K562 (cell line): Measurements from ENCODE around the gene GOSR1. TPM values are rescaled to one million over a fixed set of nuclear protein-coding genes. Genes with fewer than 3 reads are reported as not detected.
"Not testable (repeated sequence)": the region's sequence is repeated elsewhere in the genome, so short reads cannot be mapped to it uniquely, and the experiment has no call there.

Experiments used
- ATAC-seq: fragments of 200-7000 bp; cut with Tn5 transposase; 3 replicates; pipeline ENCODE4 v1.9.1; 2020; ENCODE audit warnings: moderate library complexity
- BruUV-seq: library from RNA; stranded (reverse); fragments of 400-500 nt; replicated peaks from 2 replicates; lab custom pipeline; 2021; lab: Mats Ljungman, UMichigan
- CTCF ChIA-PET: fragments of 300-600 bp; formaldehyde crosslinking; extraction: SDS; loops from one replicate; lab custom pipeline; 2021; ENCODE audit warnings: low intra/inter-chr PET ratio; lab: Yijun Ruan, JAX
- POLR2A ChIA-PET: fragments of 300-600, 350-650 bp; sonication (Branson Sonifier 250); formaldehyde crosslinking; extraction: SDS; loops from one replicate; lab custom pipeline; 2021; ENCODE audit warnings: antibody characterized with exemption, inconsistent platforms; lab: Yijun Ruan, JAX
- DNase-seq, 4 experiments: peaks; one replicate each; pipeline versions ENCODE4 v3.0.0 to v3.0.0-alpha.2; 2011 to 2018; ENCODE audit warnings: low spot score in 3 of 4, mixed read lengths in 3 of 4; ENCODE audit errors: extremely low read depth in 1 of 4
- FAIRE-seq: peaks from 2 replicates; lab custom pipeline; 2011; peaks lifted over from hg19 to GRCh38; lab: Jason Lieb, UNC
- H2AFZ ChIP-seq: 2 replicates; pipeline ENCODE4 v1.6.0; 2011; ENCODE audit warnings: low read depth, low read length, control low read depth, inconsistent platforms
- H3K27ac ChIP-seq: fragments of 200-600 bp; 3 replicates; pipeline ENCODE4 v1.8.0; 2011; ENCODE audit warnings: low read depth, mild to moderate bottlenecking, control low read depth, inconsistent platforms, low read length, moderate library complexity, mixed read lengths; ENCODE audit errors: extremely low read depth
- H3K27me3 ChIP-seq, 2 experiments: fragments of 300-600 bp in 1 of 2; 2 replicates in 1 of 2; 3 replicates in 1 of 2; pipeline versions ENCODE4 v1.6.0 to v1.8.0; 2011; ENCODE audit warnings: inconsistent platforms in 2 of 2, low read length in 2 of 2, mild to moderate bottlenecking in 1 of 2, mixed read lengths in 1 of 2, moderate library complexity in 1 of 2; ENCODE audit not compliant: control insufficient read depth in 2 of 2, insufficient read depth in 2 of 2
- H3K36me3 ChIP-seq: fragments of 300-600 bp; 3 replicates; pipeline ENCODE4 v1.8.0; 2011; ENCODE audit warnings: mild to moderate bottlenecking, low read length, inconsistent platforms; ENCODE audit not compliant: control insufficient read depth, insufficient read depth
- H3K4me1 ChIP-seq, 2 experiments: fragments of 200-600 bp in 1 of 2; replicated peaks in 1 of 2; 2 replicates in 1 of 2; 3 replicates in 1 of 2; pipeline versions ENCODE4 v1.5.1 to v1.8.0; 2011; ENCODE audit warnings: inconsistent platforms in 2 of 2, low read length in 2 of 2, mild to moderate bottlenecking in 1 of 2, mixed read lengths in 1 of 2, moderate library complexity in 1 of 2; ENCODE audit not compliant: control insufficient read depth in 2 of 2, insufficient read depth in 2 of 2
- H3K4me2 ChIP-seq: 2 replicates; pipeline ENCODE4 v1.6.1; 2011; ENCODE audit warnings: low read length, control low read depth, inconsistent platforms, mixed read lengths; ENCODE audit not compliant: insufficient read depth
- H3K4me3 ChIP-seq: fragments of 200-600 bp; sonication (generic), shearing (Covaris generic); 2 replicates; pipeline ENCODE4 v1.5.1; 2016; ENCODE audit warnings: control low read depth, inconsistent platforms
- H3K79me2 ChIP-seq: fragments of 200-600 bp; 3 replicates; pipeline ENCODE4 v1.8.0; 2011; ENCODE audit warnings: low read length, inconsistent platforms; ENCODE audit not compliant: control insufficient read depth, insufficient read depth
- H3K9ac ChIP-seq, 2 experiments: 2 replicates each; pipeline versions ENCODE4 v1.6.0 to v1.6.1; 2011; ENCODE audit warnings: low read depth in 2 of 2, low read length in 2 of 2, control low read depth in 1 of 2, inconsistent platforms in 1 of 2, mild to moderate bottlenecking in 1 of 2, mixed read lengths in 1 of 2; ENCODE audit not compliant: insufficient read depth in 1 of 2
- H3K9me1 ChIP-seq: one replicate; pipeline ENCODE4 v1.6.0; 2011; ENCODE audit warnings: inconsistent platforms, mild to moderate bottlenecking, low read length, moderate library complexity; ENCODE audit not compliant: control insufficient read depth, insufficient read depth
- H3K9me3 ChIP-seq: replicated peaks from 2 replicates; pipeline ENCODE4 v1.5.1; 2011; ENCODE audit warnings: low read depth, low read length, inconsistent platforms; ENCODE audit not compliant: control insufficient read depth, insufficient read depth
- H4K20me1 ChIP-seq: replicated peaks from 2 replicates; pipeline ENCODE4 v1.6.1; 2011; ENCODE audit warnings: low read length, inconsistent platforms, mixed read lengths; ENCODE audit not compliant: control insufficient read depth, insufficient read depth
- CHD2 ChIP-seq: IDR thresholded peaks from 2 replicates; pipeline ENCODE4 v1.6.1; 2011; ENCODE audit warnings: low read depth, low read length
- FOXA1 ChIP-seq: fragments of 450-650 bp; IDR thresholded peaks from 2 replicates; pipeline ENCODE4 v1.6.1; 2016; ENCODE audit warnings: mild to moderate bottlenecking, borderline replicate concordance
- FOXM1 ChIP-seq, 2 experiments: fragments of 450-650 bp in 1 of 2; sonication (generic) in 1 of 2; formaldehyde crosslinking in 1 of 2; IDR thresholded peaks; 2 replicates each; pipeline versions ENCODE4 v1.6.1 to v1.9.0; 2017 to 2022; ENCODE audit warnings: low read depth in 2 of 2, mild to moderate bottlenecking in 2 of 2, missing genetic modification reagents in 1 of 2, moderate library complexity in 1 of 2
- GABPB1 ChIP-seq: sonication (generic); formaldehyde crosslinking; IDR thresholded peaks from 2 replicates; pipeline ENCODE4 v1.8.0; 2022; ENCODE audit warnings: mild to moderate bottlenecking, missing genetic modification reagents
- MTF1 ChIP-seq: fragments of 250-450 bp; sonication (Bioruptor Pico); IDR thresholded peaks from 2 replicates; pipeline ENCODE4 v1.9.0; 2021; ENCODE audit warnings: moderate library complexity, mild to moderate bottlenecking, inconsistent platforms, borderline replicate concordance
- POLR2AphosphoS5 ChIP-seq: IDR thresholded peaks from 2 replicates; pipeline ENCODE4 v1.6.1; 2011; ENCODE audit warnings: mild to moderate bottlenecking, low read depth, low read length, moderate library complexity; ENCODE audit not compliant: control insufficient read depth, insufficient read depth
- RBFOX2 ChIP-seq: fragments of 200-400 bp; formaldehyde crosslinking; IDR thresholded peaks from 2 replicates; pipeline ENCODE4 v1.6.1; 2017; ENCODE audit warnings: low read depth, mild to moderate bottlenecking, low read length, moderate library complexity
- TAF1 ChIP-seq: IDR thresholded peaks from 2 replicates; pipeline ENCODE4 v1.6.1; 2011; ENCODE audit warnings: mild to moderate bottlenecking, low read length, moderate library complexity; ENCODE audit not compliant: insufficient read depth, control insufficient read depth, severe bottlenecking; ENCODE audit errors: extremely low read depth
- ZNF282 ChIP-seq: sonication (generic); formaldehyde crosslinking; IDR thresholded peaks from 2 replicates; pipeline ENCODE4 v1.8.1; 2023; ENCODE audit warnings: missing genetic modification reagents
- WGBS: fragments of 100-300 bp; shearing (Covaris generic); methylation state at CpG from one replicate; pipeline ENCODE4 v1.1.6; 2016; ENCODE audit warnings: low coverage, mixed read lengths; ENCODE audit not compliant: insufficient coverage; ENCODE audit errors: missing lambda C conversion rate; 5-methylcytosine and 5-hydroxymethylcytosine counted together
- in situ Hi-C: fragments of 300-500 bp; cut with MboI; formaldehyde crosslinking; loops from 4 replicates; pipeline ENCODE4 v1.15.0; 2018; ENCODE audit warnings: inconsistent platforms, mixed read lengths
- intact Hi-C: fragments of 100-400 bp; cut with micrococcal nuclease; formaldehyde crosslinking; loops from 2 replicates; pipeline ENCODE4 v1.14.2; 2022
- polyA plus RNA-seq, 8 experiments: library from polyadenylated mRNA; depleted of rRNA in 4 of 8; stranded (reverse) in 5 of 8; unstranded in 3 of 8; fragments of >200 nt; fragmentation: Nextera tagmentation in 2 of 8; fragmentation: Illumina TruSeq in 1 of 8; extraction: Ambion mirVana in 2 of 8; extraction: Trizol in 1 of 8; gene quantifications; 2 replicates each; pipeline versions ENCODE4 v1.2.1 to v1.2.3, GENCODE V29; 2011 to 2014; ENCODE audit warnings: inconsistent platforms in 1 of 8, missing spikeins in 1 of 8
- total RNA-seq, 7 experiments: library from RNA; depleted of rRNA in 6 of 7; stranded (reverse); fragments of >200 nt in 6 of 7; fragmentation: Illumina TruSeq in 2 of 7; extraction: Trizol in 2 of 7; gene quantifications; 2 replicates each; pipeline versions ENCODE4 v1.2.1 to v1.2.3, GENCODE V29; 2011 to 2021; ENCODE audit warnings: low replicate concordance in 1 of 7
- TF ChIP-seq, protein P1 (sequence below): fragments of 450-650 bp; formaldehyde crosslinking; IDR thresholded peaks from 2 replicates; pipeline ENCODE4 v1.4.0; 2022; ENCODE audit warnings: mild to moderate bottlenecking, moderate library complexity

Gene GOSR1
- total and polyA plus RNA-seq, 9 of the 15 experiments (the other 6 are each of a cell fraction or from before 2014, with no cell fraction given) = 17.6 to 95.5 (median 33.3) TPM

DNA sequence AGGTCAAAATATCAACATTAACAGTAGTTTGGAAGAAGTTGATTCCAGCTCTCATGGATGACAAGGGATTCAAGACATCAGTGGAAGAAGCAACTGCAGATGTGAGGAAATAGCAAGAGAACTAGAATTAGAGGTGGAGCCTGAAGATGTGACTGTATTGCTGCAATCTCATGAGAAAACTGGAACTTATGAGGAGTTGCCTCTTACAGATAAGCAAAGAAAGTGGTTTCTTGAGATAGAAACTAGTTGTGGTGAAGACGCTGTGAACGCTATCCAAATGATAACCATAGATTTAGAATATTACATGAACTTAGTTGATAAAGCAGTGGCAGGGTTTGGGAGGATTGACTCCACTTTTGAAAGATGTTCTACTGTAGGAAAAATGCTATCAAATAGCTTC lies 67.8 kb downstream of the GOSR1 start (continued):
- TF ChIP-seq POLR2AphosphoS5 (0 out of 2 replicates have a peak, but pooled peaks have one; percentile 26), ZNF282 (no peak), RBFOX2 (no peak), CHD2 (no peak), GABPB1 (CRISPR knock-in tag) (no peak), FOXA1 (no peak)
- TF ChIP-seq, protein P1, sequence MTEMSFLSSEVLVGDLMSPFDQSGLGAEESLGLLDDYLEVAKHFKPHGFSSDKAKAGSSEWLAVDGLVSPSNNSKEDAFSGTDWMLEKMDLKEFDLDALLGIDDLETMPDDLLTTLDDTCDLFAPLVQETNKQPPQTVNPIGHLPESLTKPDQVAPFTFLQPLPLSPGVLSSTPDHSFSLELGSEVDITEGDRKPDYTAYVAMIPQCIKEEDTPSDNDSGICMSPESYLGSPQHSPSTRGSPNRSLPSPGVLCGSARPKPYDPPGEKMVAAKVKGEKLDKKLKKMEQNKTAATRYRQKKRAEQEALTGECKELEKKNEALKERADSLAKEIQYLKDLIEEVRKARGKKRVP = no peak

DNA sequence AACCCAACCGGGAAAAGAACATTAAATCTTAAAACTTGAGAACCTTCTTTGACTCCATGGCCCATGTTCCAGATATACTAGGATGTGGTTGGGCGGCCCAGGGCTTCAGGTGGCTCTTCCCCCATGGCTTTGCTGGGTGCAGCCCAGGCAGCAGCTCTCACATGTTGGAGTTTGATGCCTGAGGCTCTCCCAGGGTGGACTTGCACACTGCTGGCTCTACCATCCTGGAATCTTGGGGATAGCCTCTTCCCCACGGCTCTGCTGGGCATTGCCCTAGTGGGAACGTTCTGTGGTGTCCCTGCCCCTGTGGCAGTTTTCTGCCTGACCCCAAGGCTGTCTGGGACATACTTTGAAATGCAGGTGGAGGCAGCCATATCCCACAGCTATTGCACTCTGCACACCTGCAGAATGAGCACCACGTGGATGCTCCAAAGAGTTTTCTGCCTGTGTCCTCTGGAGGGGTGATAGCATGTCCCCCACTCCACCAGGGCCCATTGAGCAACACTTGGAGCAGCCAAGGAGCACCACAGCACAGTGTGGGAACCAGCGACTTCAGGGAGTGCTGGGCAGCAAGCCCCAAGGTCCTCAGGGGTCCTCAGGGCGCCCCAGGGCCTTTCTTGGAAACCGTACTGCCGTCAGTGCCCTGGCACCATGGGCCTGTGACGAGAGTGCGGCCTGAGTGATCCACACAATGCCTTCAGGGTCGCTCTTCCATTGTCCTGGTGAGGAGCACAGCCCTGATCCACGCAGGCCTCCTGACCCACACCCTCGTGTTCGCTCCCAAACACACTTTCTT lies 70.8 kb downstream of the GOSR1 start:
- Histone ChIP-seq H4K20me1 (peaks cover 13% of the 10 kb centered on the region; the same call in 1 of the 2 replicates), H3K79me2 (no peaks in the 10 kb centered on the region), H3K27ac (no peak overlapping the region), H2AFZ (no peak overlapping the region), H3K4me2 (no peak overlapping the region), H3K9me1 (no peaks in the 10 kb centered on the region), H3K4me3 (no peak overlapping the region), H3K27me3 (peaks cover 24 to 41% of the 10 kb centered on the region in 2 experiments), H3K9ac (no peak overlapping the region), H3K4me1 (peaks cover 10 to 15% of the 10 kb centered on the region in 2 experiments), H3K9me3 (no peaks in the 10 kb centered on the region)
- intact Hi-C loops (no loop called here), in situ Hi-C loops (no loop called here)
- FAIRE-seq (no peak), ATAC-seq (no peak), DNase-seq (no peak)
- ChIA-PET POLR2A (no interaction called here), CTCF (no interaction called here)
- WGBS = 6% methylated on average over 15 of the region's 15 CpGs
- no TSS peak for BruUV-seq
- TF ChIP-seq TAF1 (no peak), MTF1 (CRISPR knock-in tag) (no peak), FOXM1 (IDR thresholded peaks at IDR 0.05; ENCODE audit: low read depth) (no peak), FOXM1 (CRISPR knock-in tag; IDR thresholded peaks at IDR 0.05; ENCODE audit: low read depth) (no peak)
- TF ChIP-seq, all 486 proteins: peak for 0
- no peaks in the 10 kb centered on the region for H3K36me3 ChIP-seq

DNA sequence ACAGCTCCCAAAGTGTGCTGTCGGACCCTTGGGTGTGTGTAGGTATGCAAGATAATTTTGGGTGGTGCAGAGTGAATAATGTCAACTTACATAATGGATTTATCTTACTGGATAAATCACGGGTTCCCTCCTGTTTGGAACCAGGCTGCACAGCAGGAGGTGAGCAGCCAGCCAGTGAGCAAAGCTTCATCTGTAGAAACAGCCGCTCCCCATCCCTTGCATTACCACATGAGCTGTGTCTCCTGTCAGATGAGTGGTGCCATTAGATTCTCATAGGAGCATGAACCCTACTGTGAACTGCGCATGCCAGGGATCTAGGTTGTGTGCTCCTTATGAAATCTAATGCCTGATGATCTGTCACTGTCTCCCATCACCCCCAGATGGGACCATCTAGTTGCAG lies 72.0 kb downstream of the GOSR1 start:
- intact Hi-C loops, H3K4me2 ChIP-seq, H3K79me2 ChIP-seq, in situ Hi-C loops, POLR2A ChIA-PET, H3K4me3 ChIP-seq, H3K9ac ChIP-seq, DNase-seq, H3K27ac ChIP-seq, H3K9me1 ChIP-seq, BruUV-seq, H2AFZ ChIP-seq, CTCF ChIA-PET, FAIRE-seq, H3K9me3 ChIP-seq, H3K36me3 ChIP-seq, ATAC-seq: not testable (repeated sequence)
- Histone ChIP-seq H3K4me1 (peaks cover 10 to 15% of the 10 kb centered on the region in 2 experiments), H3K27me3 (peaks cover 25 to 51% of the 10 kb centered on the region in 2 experiments), H4K20me1 (peaks cover 16% of the 10 kb centered on the region; the same call in 1 of the 2 replicates)
- WGBS = 23% methylated on average over 4 of the region's 4 CpGs
